ENCODE measurements around the gene NFKBIB.

The NFKBIB gene

DNA sequence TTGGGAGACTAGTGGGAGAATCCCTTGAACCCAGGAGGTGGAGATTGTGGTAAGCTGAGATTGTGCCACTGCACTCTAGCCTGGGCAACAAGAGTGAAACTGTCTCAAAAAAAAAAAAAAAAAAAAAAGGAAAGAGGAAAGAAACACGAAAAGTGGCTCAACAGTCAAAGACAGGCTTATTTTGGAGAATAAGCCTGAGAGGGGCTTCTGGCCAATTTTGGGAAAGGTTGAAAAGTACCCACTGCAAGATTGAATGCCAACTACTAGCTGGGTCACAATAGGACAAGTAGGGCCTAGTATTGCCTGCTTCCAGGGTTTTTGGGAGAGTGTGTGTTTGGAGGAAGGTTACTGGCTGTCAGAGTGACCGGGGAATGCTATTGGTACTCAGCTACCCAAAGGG, 58.5 kb downstream of the NFKBIB start:
- DNase-seq (ENCODE audit: low read depth in 2 of 2): no peak

All from fibroblast of skin of left biceps (primary cell).